GM10266 (cell line): Measurements from ENCODE around the gene XPC.

ENCODE experiments used
- DNase-seq: peaks from one replicate; pipeline ENCODE4 v3.0.0; 2012; ENCODE audit errors: extremely low spot score
- TF ChIP-seq, protein P1 (sequence below): IDR thresholded peaks from 2 replicates; pipeline ENCODE4 v1.5.1; 2012; ENCODE audit warnings: mild to moderate bottlenecking, low read depth; ENCODE audit not compliant: control insufficient read depth, insufficient read depth; ENCODE audit errors: missing control alignments

XPC gene

DNA sequence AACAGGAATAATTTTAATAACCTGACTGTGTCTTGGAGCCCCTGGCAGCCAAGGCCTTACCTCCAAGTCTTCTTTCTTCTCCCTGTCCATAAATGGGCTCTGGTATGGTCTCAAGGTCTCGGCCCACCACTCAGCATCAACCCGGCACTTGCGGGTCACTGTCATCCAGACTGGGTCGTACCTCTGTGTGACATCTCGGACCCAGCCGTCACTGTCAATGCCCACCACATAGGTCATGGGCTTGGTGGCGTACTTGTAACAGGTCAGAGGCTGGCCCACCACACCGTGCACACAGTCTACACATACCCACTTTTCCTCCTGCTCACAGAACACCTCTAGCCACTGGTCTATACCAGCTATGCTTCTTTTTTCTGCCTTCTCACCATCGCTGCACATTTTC is 20.4 kb downstream of the XPC start:
- TF ChIP-seq, protein P1, sequence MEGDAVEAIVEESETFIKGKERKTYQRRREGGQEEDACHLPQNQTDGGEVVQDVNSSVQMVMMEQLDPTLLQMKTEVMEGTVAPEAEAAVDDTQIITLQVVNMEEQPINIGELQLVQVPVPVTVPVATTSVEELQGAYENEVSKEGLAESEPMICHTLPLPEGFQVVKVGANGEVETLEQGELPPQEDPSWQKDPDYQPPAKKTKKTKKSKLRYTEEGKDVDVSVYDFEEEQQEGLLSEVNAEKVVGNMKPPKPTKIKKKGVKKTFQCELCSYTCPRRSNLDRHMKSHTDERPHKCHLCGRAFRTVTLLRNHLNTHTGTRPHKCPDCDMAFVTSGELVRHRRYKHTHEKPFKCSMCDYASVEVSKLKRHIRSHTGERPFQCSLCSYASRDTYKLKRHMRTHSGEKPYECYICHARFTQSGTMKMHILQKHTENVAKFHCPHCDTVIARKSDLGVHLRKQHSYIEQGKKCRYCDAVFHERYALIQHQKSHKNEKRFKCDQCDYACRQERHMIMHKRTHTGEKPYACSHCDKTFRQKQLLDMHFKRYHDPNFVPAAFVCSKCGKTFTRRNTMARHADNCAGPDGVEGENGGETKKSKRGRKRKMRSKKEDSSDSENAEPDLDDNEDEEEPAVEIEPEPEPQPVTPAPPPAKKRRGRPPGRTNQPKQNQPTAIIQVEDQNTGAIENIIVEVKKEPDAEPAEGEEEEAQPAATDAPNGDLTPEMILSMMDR, result no peak
- DNase-seq, result no peak

- TF ChIP-seq, protein P1, result no peak
- no peak for DNase-seq
These were observed 21.4 kb downstream of the XPC start for GRCh38 chr3:14156843-14157561.

DNA sequence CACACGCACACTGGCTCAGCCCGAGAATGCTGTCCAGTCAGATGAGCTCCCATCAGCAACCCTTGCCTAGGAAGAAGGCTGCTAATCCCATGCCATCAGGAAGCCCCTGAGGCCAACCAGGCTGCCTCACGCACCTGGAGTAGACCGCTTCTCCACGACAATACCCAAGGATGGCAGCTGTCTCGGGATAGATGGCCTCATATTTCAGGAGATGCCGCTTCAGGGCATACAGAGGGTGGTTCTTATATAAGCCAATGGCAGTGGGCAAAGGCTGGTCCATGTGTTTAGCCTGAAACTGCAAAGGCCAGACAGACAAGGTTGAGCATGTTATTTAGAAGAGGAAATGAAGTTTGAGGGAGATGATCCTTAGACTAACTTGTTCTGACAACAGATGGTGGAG is 22.2 kb downstream of the XPC start:
- no peak for DNase-seq
- TF ChIP-seq, protein P1, result no peak

GRCh38 chr3:14154895-14155440 is 23.4 kb downstream of the XPC start:
- TF ChIP-seq, protein P1, result no peak
- no peak for DNase-seq

- DNase-seq, result no peak
- TF ChIP-seq, protein P1, result no peak
These were observed 24.1 kb downstream of the XPC start for GRCh38 chr3:14154276-14154675.

- TF ChIP-seq, protein P1, result no peak
- no peak for DNase-seq
These were observed 24.7 kb downstream of the XPC start for GRCh38 chr3:14153663-14154062.

GRCh38 chr3:14152963-14153355 is 25.4 kb downstream of the XPC start:
- TF ChIP-seq, protein P1, result no peak
- DNase-seq, result no peak
